Neuronal stem cell (in vitro differentiated cells): ENCODE data around the gene ACP2.

Source experiments
- DNase-seq: peaks from one replicate; pipeline ENCODE4 v3.0.0-alpha.2; 2013; ENCODE audit warnings: low spot score
- H2AFZ ChIP-seq: one replicate; pipeline ENCODE4 v1.6.1; 2013; ENCODE audit warnings: mild to moderate bottlenecking, low read length, inconsistent platforms
- H2AK5ac ChIP-seq: 2 replicates; pipeline ENCODE4 v1.6.1; 2013; ENCODE audit warnings: low read depth, mild to moderate bottlenecking, inconsistent platforms, low read length, moderate library complexity, mixed read lengths
- H2BK120ac ChIP-seq: 2 replicates; pipeline ENCODE4 v1.6.1; 2013; ENCODE audit warnings: low read depth, mild to moderate bottlenecking, inconsistent platforms, low read length, moderate library complexity, mixed read lengths
- H2BK12ac ChIP-seq: one replicate; pipeline ENCODE4 v1.6.1; 2013; ENCODE audit warnings: low read length, inconsistent platforms
- H2BK15ac ChIP-seq: 2 replicates; pipeline ENCODE4 v1.6.1; 2013; ENCODE audit warnings: mild to moderate bottlenecking, low read length, inconsistent platforms, mixed read lengths
- H2BK5ac ChIP-seq: one replicate; pipeline ENCODE4 v1.6.1; 2013; ENCODE audit warnings: inconsistent platforms, mild to moderate bottlenecking, low read length, moderate library complexity
- H3K14ac ChIP-seq: one replicate; pipeline ENCODE4 v1.6.1; 2013; ENCODE audit warnings: low read length, inconsistent platforms
- H3K18ac ChIP-seq: 2 replicates; pipeline ENCODE4 v1.6.1; 2013; ENCODE audit warnings: low read length, inconsistent platforms
- H3K23ac ChIP-seq: 2 replicates; pipeline ENCODE4 v1.6.1; 2013; ENCODE audit warnings: low read depth, mild to moderate bottlenecking, mixed read lengths, low read length, inconsistent platforms; ENCODE audit not compliant: poor library complexity
- H3K27ac ChIP-seq: replicated peaks from 3 replicates; pipeline ENCODE4 v1.5.1; 2013; ENCODE audit warnings: low read length, inconsistent platforms
- H3K27me3 ChIP-seq, 3 experiments: 2 replicates each; pipeline ENCODE4 v1.6.1; 2013; ENCODE audit warnings: low read length in 3 of 3, mild to moderate bottlenecking in 2 of 3, inconsistent platforms in 1 of 3, low read depth in 1 of 3, mixed read lengths in 1 of 3, moderate library complexity in 1 of 3; ENCODE audit not compliant: control insufficient read depth in 3 of 3, insufficient read depth in 3 of 3
- H3K36me3 ChIP-seq, 2 donors: replicated peaks in 1 of 2; 2 replicates each; pipeline ENCODE4 v1.6.1; 2013; ENCODE audit warnings: low read length in 2 of 2; ENCODE audit not compliant: control insufficient read depth in 2 of 2, insufficient read depth in 2 of 2
- H3K4ac ChIP-seq: 2 replicates; pipeline ENCODE4 v1.6.1; 2013; ENCODE audit warnings: inconsistent platforms, mild to moderate bottlenecking, low read length, moderate library complexity
- H3K4me1 ChIP-seq, 2 donors: 1 replicate in 1 of 2; 2 replicates in 1 of 2; pipeline ENCODE4 v1.6.1; 2013; ENCODE audit warnings: low read length in 2 of 2, low read depth in 1 of 2; ENCODE audit not compliant: control insufficient read depth in 2 of 2, insufficient read depth in 1 of 2
- H3K4me2 ChIP-seq: one replicate; pipeline ENCODE4 v1.6.1; 2013; ENCODE audit warnings: mild to moderate bottlenecking, low read length, inconsistent platforms; ENCODE audit not compliant: insufficient read depth, poor library complexity, severe bottlenecking
- H3K4me3 ChIP-seq, 2 donors: 2 replicates each; pipeline ENCODE4 v1.5.1; 2013; ENCODE audit warnings: low read length in 2 of 2, mild to moderate bottlenecking in 2 of 2, inconsistent platforms in 1 of 2, moderate library complexity in 1 of 2
- H3K79me1 ChIP-seq: one replicate; pipeline ENCODE4 v1.6.1; 2013; ENCODE audit warnings: low read depth, mild to moderate bottlenecking, inconsistent platforms, low read length, moderate library complexity
- H3K9ac ChIP-seq: one replicate; pipeline ENCODE4 v1.6.1; 2013; ENCODE audit warnings: mild to moderate bottlenecking, low read depth, low read length, inconsistent platforms; ENCODE audit not compliant: poor library complexity
- H3K9me3 ChIP-seq, 2 donors: replicated peaks in 1 of 2; 2 replicates each; pipeline versions ENCODE3 to v1.6.1; 2013; ENCODE audit warnings: low read length in 2 of 2, mild to moderate bottlenecking in 2 of 2, inconsistent platforms in 1 of 2, low read depth in 1 of 2, mixed read lengths in 1 of 2, moderate library complexity in 1 of 2; ENCODE audit not compliant: control insufficient read depth in 2 of 2, insufficient read depth in 1 of 2
- H4K8ac ChIP-seq: one replicate; pipeline ENCODE4 v1.6.1; 2013; ENCODE audit warnings: low read depth, mild to moderate bottlenecking, inconsistent platforms, low read length, moderate library complexity
- H4K91ac ChIP-seq: one replicate; pipeline ENCODE4 v1.6.1; 2013; ENCODE audit warnings: low read length, low read depth, mild to moderate bottlenecking, inconsistent platforms; ENCODE audit not compliant: poor library complexity
- WGBS, 2 donors: extraction: QIAGEN DNeasy Blood & Tissue Kit; methylation state at CpG; one replicate each; pipeline ENCODE4 v1.1.7; 2013; ENCODE audit warnings: missing lambda C conversion rate in 2 of 2, mixed read lengths in 1 of 2; ENCODE audit not compliant: insufficient read length in 2 of 2, insufficient replicate concordance in 1 of 2; ENCODE audit errors: extremely low coverage in 2 of 2; 5-methylcytosine and 5-hydroxymethylcytosine counted together

ACP2 gene

DNA sequence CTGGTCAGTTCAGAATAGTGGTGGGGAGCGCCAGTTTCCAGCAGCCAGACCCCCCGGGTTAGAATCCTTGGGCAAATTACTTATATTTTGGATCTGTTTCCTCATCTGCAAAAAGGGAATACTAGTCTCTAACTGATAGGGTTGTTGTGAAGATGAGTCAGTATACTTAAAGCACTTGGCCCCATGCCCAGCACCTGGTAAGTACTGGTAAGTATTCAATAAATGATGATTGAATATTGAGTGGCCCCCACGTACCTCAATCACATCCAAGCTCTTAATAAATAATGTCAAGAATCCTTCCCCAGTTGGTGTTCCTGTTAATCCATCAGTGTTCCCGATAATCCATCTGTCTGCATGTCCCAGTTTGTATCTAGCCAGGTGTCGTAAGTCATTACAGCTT, 12.1 kb downstream of the ACP2 start:
- H4K8ac ChIP-seq, result no peak overlapping the region
- H2BK5ac ChIP-seq, result no peak overlapping the region
- no peak overlapping the region for H3K14ac ChIP-seq
- H2BK12ac ChIP-seq, result no peak overlapping the region
- H3K27me3 ChIP-seq, result no peaks in the 10 kb centered on the region
- no CpG with 5 or more reads among the region's 5 CpGs for WGBS, 2 donors
- H3K4me1 ChIP-seq, result peaks cover 0 to 2% of the 10 kb centered on the region in 2 donors
- no peak overlapping the region for H3K18ac ChIP-seq
- no peaks in the 10 kb centered on the region for H3K79me1 ChIP-seq
- no peak overlapping the region for H3K27ac ChIP-seq
- no peak overlapping the region for H2AFZ ChIP-seq
- H2BK120ac ChIP-seq, result no peak overlapping the region
- H3K4me2 ChIP-seq, result no peak overlapping the region
- no peaks in the 10 kb centered on the region for H3K9me3 ChIP-seq
- H4K91ac ChIP-seq, result no peak overlapping the region
- H2BK15ac ChIP-seq, result no peak overlapping the region
- H3K9ac ChIP-seq, result no peak overlapping the region
- no peak overlapping the region for H3K4ac ChIP-seq
- H3K36me3 ChIP-seq, result peaks cover 40 to 41% of the 10 kb centered on the region in 2 donors
- H2AK5ac ChIP-seq, result no peak overlapping the region
- H3K23ac ChIP-seq, result no peak overlapping the region
- no peak for DNase-seq
- no peak overlapping the region for H3K4me3 ChIP-seq

DNA sequence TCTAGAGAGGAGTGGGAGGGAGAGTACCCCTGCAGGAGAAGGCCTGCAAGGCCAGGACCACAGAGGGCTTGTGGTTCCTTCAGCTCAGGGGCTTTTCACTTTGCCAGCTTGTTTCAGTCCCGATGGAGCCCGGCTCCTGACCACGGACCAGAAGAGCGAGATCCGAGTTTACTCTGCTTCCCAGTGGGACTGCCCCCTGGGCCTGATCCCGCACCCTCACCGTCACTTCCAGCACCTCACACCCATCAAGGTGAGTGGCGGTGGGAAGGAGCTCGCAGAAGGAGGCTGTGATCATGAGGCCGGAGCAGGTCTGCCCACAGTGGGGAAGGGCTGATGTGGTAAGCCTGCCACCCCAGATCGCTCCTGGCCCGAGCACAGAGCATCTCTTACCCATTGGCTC, 13.5 kb downstream of the ACP2 start:
- H3K79me1 ChIP-seq, result no peaks in the 10 kb centered on the region
- no peak overlapping the region for H2BK5ac ChIP-seq
- H3K27ac ChIP-seq, result no peak overlapping the region
- no peak overlapping the region for H3K23ac ChIP-seq
- no peak overlapping the region for H2BK120ac ChIP-seq
- H2AK5ac ChIP-seq, result no peak overlapping the region
- H2AFZ ChIP-seq, result no peak overlapping the region
- no peak overlapping the region for H3K4ac ChIP-seq
- no peak overlapping the region for H2BK15ac ChIP-seq
- H3K4me2 ChIP-seq, result no peak overlapping the region
- WGBS, 2 donors, result no CpG with 5 or more reads among the region's 12 CpGs
- H2BK12ac ChIP-seq, result no peak overlapping the region
- no peaks in the 10 kb centered on the region for H3K27me3 ChIP-seq
- H3K14ac ChIP-seq, result no peak overlapping the region
- H4K8ac ChIP-seq, result no peak overlapping the region
- H3K9me3 ChIP-seq, result no peaks in the 10 kb centered on the region
- peaks cover 31 to 41% of the 10 kb centered on the region in 2 donors for H3K36me3 ChIP-seq
- no peak overlapping the region for H4K91ac ChIP-seq
- no peak overlapping the region for H3K4me3 ChIP-seq
- no peak overlapping the region for H3K9ac ChIP-seq
- DNase-seq, result no peak
- no peak overlapping the region for H3K18ac ChIP-seq
- peaks cover 0 to 2% of the 10 kb centered on the region in 2 donors for H3K4me1 ChIP-seq

DNA sequence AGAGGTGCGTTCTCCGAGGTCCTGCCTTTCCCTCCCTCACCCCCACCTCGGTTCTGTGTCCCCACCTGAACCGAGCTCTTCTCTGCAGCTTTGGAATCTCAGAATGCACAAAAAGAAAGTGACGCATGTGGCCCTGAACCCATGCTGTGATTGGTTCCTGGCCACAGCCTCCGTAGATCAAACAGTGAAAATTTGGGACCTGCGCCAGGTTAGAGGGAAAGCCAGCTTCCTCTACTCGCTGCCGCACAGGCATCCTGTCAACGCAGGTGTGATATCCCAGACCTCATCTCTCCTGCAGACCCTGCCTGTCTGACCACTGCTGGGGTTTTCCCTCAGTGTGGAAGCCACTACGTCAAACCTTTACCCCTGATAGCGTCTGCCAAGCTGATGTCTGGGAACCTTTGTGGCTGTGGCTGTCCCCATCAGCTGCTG, 13.9 kb downstream of the ACP2 start:
- no peak overlapping the region for H3K4me3 ChIP-seq

DNA sequence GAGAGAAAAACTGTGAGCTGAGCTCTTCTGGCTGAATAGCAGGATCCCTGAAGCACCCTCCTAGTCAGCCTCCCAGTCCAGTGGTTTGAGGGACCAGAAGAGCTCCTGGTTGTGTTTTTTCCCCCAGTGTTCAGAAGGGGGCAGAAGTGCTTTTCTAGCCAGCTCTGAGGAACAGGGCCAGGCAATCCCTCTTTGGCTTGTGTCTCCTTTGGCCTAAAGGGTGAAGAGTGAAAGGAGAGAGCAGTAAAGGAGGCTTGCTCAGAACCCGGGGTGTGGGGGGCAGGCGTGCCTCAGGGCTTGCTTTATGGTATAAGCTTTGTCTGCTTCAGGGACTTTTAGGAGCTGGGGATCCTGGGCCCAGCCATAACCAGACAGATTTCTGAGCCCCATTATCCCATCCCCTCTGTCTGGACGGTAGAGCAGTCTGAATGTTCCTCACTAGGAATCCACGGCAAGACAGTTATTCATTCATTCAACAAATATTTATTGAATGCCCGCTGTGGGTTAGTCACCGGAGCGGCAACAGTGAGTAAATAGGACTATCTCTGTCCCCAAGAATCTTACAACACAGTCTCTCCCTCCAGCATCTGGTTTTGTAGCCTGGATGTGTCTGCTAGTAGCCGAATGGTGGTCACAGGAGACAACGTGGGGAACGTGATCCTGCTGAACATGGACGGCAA, 14.5 kb downstream of the ACP2 start:
- peaks cover 0 to 2% of the 10 kb centered on the region in 2 donors for H3K4me1 ChIP-seq
- H3K23ac ChIP-seq, result no peak overlapping the region
- no peak for DNase-seq

More for the DNA sequence above, 13.9 kb downstream of the ACP2 start:
- no peaks in the 10 kb centered on the region for H3K79me1 ChIP-seq
- H2BK12ac ChIP-seq, result no peak overlapping the region
- no peaks in the 10 kb centered on the region for H3K9me3 ChIP-seq
- H3K36me3 ChIP-seq, result peaks cover 26 to 37% of the 10 kb centered on the region in 2 donors
- H2BK120ac ChIP-seq, result no peak overlapping the region
- H2AFZ ChIP-seq, result no peak overlapping the region
- no peak overlapping the region for H3K18ac ChIP-seq
- no peak overlapping the region for H3K4ac ChIP-seq
- no peak overlapping the region for H4K91ac ChIP-seq
- no peak overlapping the region for H2AK5ac ChIP-seq
- H4K8ac ChIP-seq, result no peak overlapping the region
- peaks cover 0 to 2% of the 10 kb centered on the region in 2 donors for H3K4me1 ChIP-seq
- DNase-seq, result no peak
- no peak overlapping the region for H2BK15ac ChIP-seq
- H3K14ac ChIP-seq, result no peak overlapping the region
- no peak overlapping the region for H2BK5ac ChIP-seq
- H3K4me2 ChIP-seq, result no peak overlapping the region
- no peak overlapping the region for H3K27ac ChIP-seq
- no CpG with 5 or more reads among the region's 12 CpGs for WGBS, 2 donors
- no peaks in the 10 kb centered on the region for H3K27me3 ChIP-seq
- H3K23ac ChIP-seq, result no peak overlapping the region
- H3K9ac ChIP-seq, result no peak overlapping the region

More for the DNA sequence above, 14.5 kb downstream of the ACP2 start:
- no peak overlapping the region for H3K4me3 ChIP-seq
- no peak overlapping the region for H3K9ac ChIP-seq
- WGBS, 2 donors, result no CpG with 5 or more reads among the region's 11 CpGs
- H2AK5ac ChIP-seq, result no peak overlapping the region
- H3K79me1 ChIP-seq, result peaks cover 1% of the 10 kb centered on the region
- no peak overlapping the region for H3K4ac ChIP-seq
- H3K4me2 ChIP-seq, result no peak overlapping the region
- H4K8ac ChIP-seq, result no peak overlapping the region
- H3K14ac ChIP-seq, result no peak overlapping the region
- H2BK15ac ChIP-seq, result no peak overlapping the region
- no peak overlapping the region for H2BK12ac ChIP-seq
- H3K9me3 ChIP-seq, result no peaks in the 10 kb centered on the region
- no peak overlapping the region for H3K18ac ChIP-seq
- no peak overlapping the region for H2BK5ac ChIP-seq
- no peak overlapping the region for H4K91ac ChIP-seq
- H3K27ac ChIP-seq, result no peak overlapping the region
- peaks cover 23 to 33% of the 10 kb centered on the region in 2 donors for H3K36me3 ChIP-seq
- no peak overlapping the region for H2BK120ac ChIP-seq
- H3K27me3 ChIP-seq, result no peaks in the 10 kb centered on the region
- H2AFZ ChIP-seq, result no peak overlapping the region
